OCI-M1 (cell line): ENCODE results near the gene CKAP4.

Experiments used
- DNase-seq: peaks from one replicate; lab custom pipeline; 2025; lab: John Stamatoyannopoulos, UW

CKAP4 gene

GRCh38 chr12:106274012-106274411 is 26.2 kb upstream of the CKAP4 start:
- no peak for DNase-seq

- DNase-seq, result no peak
These were observed 25.7 kb upstream of the CKAP4 start for GRCh38 chr12:106273491-106273890.

GRCh38 chr12:106271575-106272505 is 24.0 kb upstream of the CKAP4 start:
- no peak for DNase-seq

- peak; percentile 88 for DNase-seq
These were observed 21.4 kb upstream of the CKAP4 start for GRCh38 chr12:106269150-106269771.

- DNase-seq, result peak; percentile 62
These were observed 19.7 kb upstream of the CKAP4 start for GRCh38 chr12:106267535-106267934.

GRCh38 chr12:106265116-106265515 is 17.3 kb upstream of the CKAP4 start:
- no peak for DNase-seq

- DNase-seq, result no peak
These were observed 11.1 kb upstream of the CKAP4 start for GRCh38 chr12:106258935-106259334.

GRCh38 chr12:106258226-106258625 is 10.4 kb upstream of the CKAP4 start:
- no peak for DNase-seq

- DNase-seq, result no peak
These were observed 8.7 kb upstream of the CKAP4 start for GRCh38 chr12:106256524-106256923.

- no peak for DNase-seq
These were observed 8.1 kb upstream of the CKAP4 start for GRCh38 chr12:106255952-106256351.

GRCh38 chr12:106255493-106255892 is 7.7 kb upstream of the CKAP4 start:
- no peak for DNase-seq

GRCh38 chr12:106254724-106255123 is 6.9 kb upstream of the CKAP4 start:
- DNase-seq, result no peak

GRCh38 chr12:106251631-106252455 is 4.0 kb upstream of the CKAP4 start:
- no peak for DNase-seq

GRCh38 chr12:106249411-106250135 is 1.8 kb upstream of the CKAP4 start:
- no peak for DNase-seq

GRCh38 chr12:106248846-106249371 is 1.1 kb upstream of the CKAP4 start:
- no peak for DNase-seq

- no peak for DNase-seq
These were observed 559 bp upstream of the CKAP4 start for GRCh38 chr12:106248312-106248845.

- DNase-seq, result no peak
These were observed 738 bp downstream of the CKAP4 start for GRCh38 chr12:106246891-106247673.

GRCh38 chr12:106245767-106246166 is 2.1 kb downstream of the CKAP4 start:
- no peak for DNase-seq

GRCh38 chr12:106243620-106244019 is 4.2 kb downstream of the CKAP4 start:
- DNase-seq, result no peak

GRCh38 chr12:106240821-106241220 is 7.0 kb downstream of the CKAP4 start:
- DNase-seq, result no peak

GRCh38 chr12:106239951-106240335 is 7.9 kb downstream of the CKAP4 start:
- DNase-seq, result no peak
